A549 (cell line): Measurements from ENCODE around the gene CCDC137. TPM values are rescaled to one million over a fixed set of nuclear protein-coding genes. Genes with fewer than 3 reads are reported as not detected.
A peak's percentile ranks its signal among the peaks of the same experiment; 100 is the strongest.

Experiments
- ATAC-seq, 2 experiments: fragments of 200-7000 bp in 1 of 2; fragments of >200 bp in 1 of 2; cut with Nextera tagmentation in 1 of 2; cut with Tn5 transposase in 1 of 2; 3 replicates each; pipeline versions ENCODE4 v1.8.0 to v1.9.1; 2018 to 2020; ENCODE audit warnings: mild to moderate bottlenecking in 1 of 2, moderate library complexity in 1 of 2
- CTCF ChIA-PET: fragments of 300-600 bp; sonication (Branson Sonifier 250); formaldehyde crosslinking; extraction: SDS; loops from one replicate; lab custom pipeline; 2021; ENCODE audit warnings: antibody characterized with exemption, inconsistent platforms; lab: Yijun Ruan, JAX
- POLR2A ChIA-PET: fragments of 350-600 bp; formaldehyde crosslinking; extraction: SDS; loops from one replicate; lab custom pipeline; 2021; ENCODE audit warnings: antibody characterized with exemption, inconsistent platforms; lab: Yijun Ruan, JAX
- DNase-seq, 2 experiments: peaks; one replicate each; pipeline versions ENCODE4 v3.0.0 to v3.0.0-alpha.2; 2011 to 2016; ENCODE audit warnings: low read depth in 1 of 2, low spot score in 1 of 2
- FAIRE-seq: peaks from 2 replicates; lab custom pipeline; 2011; peaks lifted over from hg19 to GRCh38; lab: Jason Lieb, UNC
- H3K27ac ChIP-seq, 2 experiments: fragments of >200 bp; sonication (Bioruptor Twin); formaldehyde crosslinking; 3 replicates each; pipeline ENCODE4 v1.5.1; 2016 to 2017
- H3K4me1 ChIP-seq: fragments of >200 bp; sonication (Bioruptor Twin); formaldehyde crosslinking; 3 replicates; pipeline ENCODE4 v1.6.1; 2016
- H3K4me2 ChIP-seq: fragments of >200 bp; sonication (Bioruptor Twin); formaldehyde crosslinking; 3 replicates; pipeline ENCODE4 v1.6.1; 2016
- H3K4me3 ChIP-seq: fragments of >200 bp; sonication (Bioruptor Twin); formaldehyde crosslinking; 3 replicates; pipeline ENCODE4 v1.5.1; 2016
- H3K9me3 ChIP-seq: fragments of >200 bp; sonication (Bioruptor Twin); formaldehyde crosslinking; 3 replicates; pipeline ENCODE4 v1.6.1; 2016
- BCL3 ChIP-seq: fragments of >200 bp; sonication (Bioruptor Twin); formaldehyde crosslinking; IDR thresholded peaks from 3 replicates; pipeline ENCODE4 v1.6.1; 2016
- BHLHE40 ChIP-seq: IDR thresholded peaks from 2 replicates; pipeline ENCODE4 v1.6.1; 2012; ENCODE audit warnings: low read depth, low read length, inconsistent platforms
- CTCF ChIP-seq: fragments of >200 bp; sonication (Bioruptor Twin); formaldehyde crosslinking; IDR thresholded peaks from 3 replicates; pipeline ENCODE4 v1.5.1; 2016
- EHF ChIP-seq: fragments of 250-450 bp; sonication (Bioruptor Pico); IDR thresholded peaks from 2 replicates; pipeline ENCODE4 v1.5.0; 2020; ENCODE audit warnings: mild to moderate bottlenecking
- EHMT2 ChIP-seq: fragments of 200-600 bp; sonication (generic); IDR thresholded peaks from 2 replicates; pipeline ENCODE4 v1.6.1; 2016; ENCODE audit warnings: antibody characterized with exemption, low read depth, mild to moderate bottlenecking, moderate library complexity
- EP300 ChIP-seq, 2 experiments: fragments of >200 bp; sonication (Bioruptor Twin); formaldehyde crosslinking; IDR thresholded peaks; 2 replicates in 1 of 2; 3 replicates in 1 of 2; pipeline ENCODE4 v1.6.1; 2016 to 2017
- ESRRA ChIP-seq: fragments of 150-350 bp; IDR thresholded peaks from 2 replicates; pipeline ENCODE4 v1.6.1; 2014; ENCODE audit warnings: mild to moderate bottlenecking, low read length, borderline replicate concordance
- FOSB ChIP-seq: fragments of 250-450 bp; sonication (Bioruptor Pico); IDR thresholded peaks from 2 replicates; pipeline ENCODE4 v1.5.0; 2020; ENCODE audit warnings: mild to moderate bottlenecking, moderate library complexity
- FOSL2 ChIP-seq, 2 experiments: fragments of 450-650 bp in 1 of 2; fragments of >200 bp in 1 of 2; sonication (Bioruptor Twin) in 1 of 2; formaldehyde crosslinking; IDR thresholded peaks; 2 replicates each; pipeline versions ENCODE4 v1.5.0 to v1.6.1; 2016 to 2020; ENCODE audit warnings: mild to moderate bottlenecking in 1 of 2, moderate library complexity in 1 of 2
- FOXS1 ChIP-seq: fragments of 250-450 bp; sonication (Bioruptor Pico); IDR thresholded peaks from 2 replicates; pipeline ENCODE4 v1.5.0; 2020; ENCODE audit warnings: mild to moderate bottlenecking, moderate library complexity
- HES2 ChIP-seq: fragments of >200 bp; sonication (Bioruptor Twin); formaldehyde crosslinking; IDR thresholded peaks from 2 replicates; pipeline ENCODE4 v1.6.1; 2016
- HEYL ChIP-seq: fragments of 250-450 bp; sonication (Bioruptor Pico); IDR thresholded peaks from 2 replicates; pipeline ENCODE4 v1.8.0; 2021; ENCODE audit warnings: mild to moderate bottlenecking, moderate library complexity
- HOXA7 ChIP-seq: fragments of 250-450 bp; sonication (Bioruptor Pico); IDR thresholded peaks from 2 replicates; pipeline ENCODE4 v1.5.0; 2020; ENCODE audit warnings: mild to moderate bottlenecking, moderate library complexity
- HOXB5 ChIP-seq: fragments of 250-450 bp; sonication (Bioruptor Pico); IDR thresholded peaks from 2 replicates; pipeline ENCODE4 v1.5.0; 2020; ENCODE audit warnings: mild to moderate bottlenecking, moderate library complexity
- JUN ChIP-seq, 2 experiments: fragments of >200 bp; sonication (Bioruptor Twin); formaldehyde crosslinking; IDR thresholded peaks; 2 replicates in 1 of 2; 3 replicates in 1 of 2; pipeline ENCODE4 v1.6.1; 2016 to 2017
- KDM5A ChIP-seq: fragments of 200-600 bp; sonication (generic); IDR thresholded peaks from 2 replicates; pipeline ENCODE4 v1.6.1; 2016; ENCODE audit warnings: antibody characterized with exemption, mild to moderate bottlenecking
- MAFK ChIP-seq: fragments of 450-650 bp; IDR thresholded peaks from 2 replicates; pipeline ENCODE4 v1.6.1; 2014; ENCODE audit not compliant: partially characterized antibody
- MAZ ChIP-seq: fragments of 150-350 bp; IDR thresholded peaks from 2 replicates; pipeline ENCODE4 v1.6.1; 2014; ENCODE audit warnings: antibody characterized with exemption, low read depth, low read length, borderline replicate concordance
- MYC ChIP-seq: IDR thresholded peaks from 2 replicates; pipeline ENCODE4 v1.6.1; 2012; ENCODE audit warnings: mild to moderate bottlenecking, inconsistent platforms, low read length, improper control_type of control experiment, borderline replicate concordance
- NR3C1 ChIP-seq: fragments of >200 bp; sonication (Bioruptor Twin); formaldehyde crosslinking; IDR thresholded peaks from 3 replicates; pipeline ENCODE4 v1.6.1; 2017
- PHF8 ChIP-seq: fragments of 200-600 bp; sonication (generic); IDR thresholded peaks from 2 replicates; pipeline ENCODE4 v1.6.1; 2016; ENCODE audit warnings: low read depth, mild to moderate bottlenecking, antibody characterized with exemption, moderate library complexity, borderline replicate concordance
- POLR2AphosphoS2 ChIP-seq: conservative IDR thresholded peaks from 2 replicates; pipeline ENCODE4 v1.6.1; 2012; ENCODE audit warnings: low read length, improper control_type of control experiment, inconsistent platforms
- RARB ChIP-seq: fragments of 250-450 bp; sonication (Bioruptor Pico); IDR thresholded peaks from 2 replicates; pipeline ENCODE4 v1.8.0; 2021; ENCODE audit warnings: mild to moderate bottlenecking, moderate library complexity
- RCOR1 ChIP-seq: fragments of 150-350 bp; IDR thresholded peaks from 2 replicates; pipeline ENCODE4 v1.6.1; 2014; ENCODE audit warnings: antibody characterized with exemption, low read length, low read depth
- REST ChIP-seq: fragments of 200-600 bp; sonication (generic); IDR thresholded peaks from 2 replicates; pipeline ENCODE4 v1.6.1; 2016; ENCODE audit warnings: antibody characterized with exemption, mild to moderate bottlenecking, moderate library complexity
- SMC3 ChIP-seq: fragments of >200 bp; sonication (Bioruptor Twin); formaldehyde crosslinking; IDR thresholded peaks from 3 replicates; pipeline ENCODE4 v1.6.1; 2018; ENCODE audit warnings: inconsistent platforms
- USF2 ChIP-seq: fragments of 450-650 bp; IDR thresholded peaks from 2 replicates; pipeline ENCODE4 v1.6.1; 2014; ENCODE audit warnings: antibody characterized with exemption
- ZC3H11A ChIP-seq: fragments of 450-650 bp; IDR thresholded peaks from 2 replicates; pipeline ENCODE4 v1.6.1; 2014; ENCODE audit warnings: antibody characterized with exemption, mild to moderate bottlenecking
- ZFP36 ChIP-seq: fragments of 450-650 bp; IDR thresholded peaks from 2 replicates; pipeline ENCODE4 v1.6.1; 2014; ENCODE audit warnings: borderline replicate concordance; ENCODE audit not compliant: partially characterized antibody
- ZNF302 ChIP-seq: fragments of 250-450 bp; sonication (Bioruptor Pico); IDR thresholded peaks from 2 replicates; pipeline ENCODE4 v1.9.0; 2021; ENCODE audit warnings: inconsistent platforms, mild to moderate bottlenecking, moderate library complexity
- WGBS: methylation state at CpG from one replicate; pipeline ENCODE4 v1.1.6; 2017; ENCODE audit errors: missing lambda C conversion rate; 5-methylcytosine and 5-hydroxymethylcytosine counted together
- polyA plus RNA-seq, 4 experiments: library from polyadenylated mRNA; depleted of rRNA in 3 of 4; stranded (reverse); fragments of >200 nt; fragmentation: RNase III in 1 of 4; extraction: RNeasy Plus Mini Kit Qiagen cat#74134 plus additional on column Dnase treatment in 1 of 4; gene quantifications; 2 replicates in 3 of 4; 3 replicates in 1 of 4; pipeline ENCODE4 v1.2.3, GENCODE V29; 2011 to 2017

Gene CCDC137
- polyA plus RNA-seq, 2 of the 4 experiments (the other 2 are of a cell fraction) = 22.6 to 55.0 TPM

- CTCF ChIA-PET = interaction anchor here (0.8 to 2.2 kb wide), 2 partner anchors 11 to 35 kb away, joined by 3 to 10 read pairs; no protein-coding TSS in a partner anchor
- Histone ChIP-seq H3K27ac (peak within 1 kb of the TSS; percentile 97), H3K4me3 (peak within 1 kb of the TSS; percentile 79), H3K4me1 (peaks cover 20% of the 10 kb centered on the region), H3K4me2 (peak within 1 kb of the TSS; percentile 88), H3K9me3 (no peaks in the 10 kb centered on the region)
- FAIRE-seq (no peak), DNase-seq (peak; percentile 91 to 98), ATAC-seq (peak; percentile 82 to 88)
- POLR2A ChIA-PET = interaction anchor here (0.6 to 1.7 kb wide), 4 partner anchors 16 to 203 kb away, joined by 3 to 8 read pairs (median 4); partner anchors contain the start of genes CCDC137, OXLD1 and PDE6G
- under 1% methylated on average over 37 of the region's 77 CpGs for WGBS
- TF ChIP-seq HOXB5 (CRISPR knock-in tag) = peak; percentile 51; the same call in 1 of the 2 replicates
- TF ChIP-seq FOSL2 (IDR thresholded peaks at IDR 0.05) = no peak
- TF ChIP-seq FOSL2 (CRISPR knock-in tag; IDR thresholded peaks at IDR 0.05) = peak; percentile 45; the same call in 1 of the 2 replicates
- peak; percentile 90 for TF ChIP-seq PHF8
- no peak for TF ChIP-seq REST
- TF ChIP-seq ESRRA = no peak
- TF ChIP-seq KDM5A = peak; percentile 16; the same call in 1 of the 2 replicates
- TF ChIP-seq FOXS1 (CRISPR knock-in tag) = no peak
- TF ChIP-seq HEYL (CRISPR knock-in tag) = no peak
- TF ChIP-seq EP300 (IDR thresholded peaks at IDR 0.05) = no peak; a peak in 1 of 5 replicates
- TF ChIP-seq USF2 = no peak
- no peak for TF ChIP-seq FOSB (CRISPR knock-in tag)
- no peak for TF ChIP-seq POLR2AphosphoS2
- no peak; the same call in 2 of the 3 replicates for TF ChIP-seq SMC3
- peak; percentile 79 for TF ChIP-seq MAFK
- no peak for TF ChIP-seq ZNF302 (CRISPR knock-in tag)
- TF ChIP-seq BCL3 = peak; percentile 96
- no peak for TF ChIP-seq CTCF
- no peak for TF ChIP-seq HOXA7 (CRISPR knock-in tag)
- 0 out of 2 replicates have a peak, but pooled peaks have one; percentile 47 for TF ChIP-seq MYC
- TF ChIP-seq ZC3H11A = no peak
- TF ChIP-seq HES2 = no peak
- peak; percentile 88 for TF ChIP-seq MAZ
- TF ChIP-seq RCOR1 = no peak
- TF ChIP-seq NR3C1 = no peak
- TF ChIP-seq BHLHE40 = no peak
- TF ChIP-seq EHMT2 = no peak
- no peak; the same call in 1 of the 2 replicates for TF ChIP-seq EHF (CRISPR knock-in tag)
- TF ChIP-seq RARB (CRISPR knock-in tag) = no peak
- TF ChIP-seq JUN (IDR thresholded peaks at IDR 0.05) = peak; percentile 92 to 99
- no peak for TF ChIP-seq ZFP36
Observed at GRCh38 chr17:81636505-81637288, 29.8 kb upstream of the CCDC137 start, which contains the start of the genes NPLOC4 and TSPAN10. Gene NPLOC4, minus strand, starts transcription at chr17:81637112. Its CDS starts 182 bp downstream, at chr17:81636930. Gene TSPAN10, plus strand, starts transcription at chr17:81637196. Its CDS starts 5,217 bp downstream, at chr17:81642413.
